ENCODE measurements around the gene NAGLU. TPM values are rescaled to one million over a fixed set of nuclear protein-coding genes. Genes with fewer than 3 reads are reported as not detected.

NAGLU gene
- total and polyA plus RNA-seq, 2 of the 13 experiments (the other 11 are each of a cell fraction or from before 2014, with no cell fraction given): 28.2 to 40.1 TPM

DNA sequence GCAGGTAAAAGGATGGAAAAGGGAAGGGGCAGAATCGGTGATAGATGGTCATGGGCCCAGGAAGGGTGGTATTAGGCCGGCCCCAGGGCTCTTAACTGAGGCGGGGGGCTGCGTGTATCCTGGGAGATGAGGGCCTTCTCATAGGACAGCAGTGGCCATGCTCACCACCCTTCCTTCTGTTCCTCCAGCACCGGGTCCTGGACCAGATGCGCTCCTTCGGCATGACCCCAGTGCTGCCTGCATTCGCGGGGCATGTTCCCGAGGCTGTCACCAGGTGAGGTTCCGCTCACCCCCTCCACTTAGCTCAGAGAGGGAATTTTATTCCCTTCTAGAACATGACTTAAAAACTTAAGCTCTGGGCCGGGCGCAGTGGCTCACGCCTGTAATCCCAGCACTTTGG is 2.4 kb downstream of the NAGLU start (continued):
- TF ChIP-seq, protein P1, sequence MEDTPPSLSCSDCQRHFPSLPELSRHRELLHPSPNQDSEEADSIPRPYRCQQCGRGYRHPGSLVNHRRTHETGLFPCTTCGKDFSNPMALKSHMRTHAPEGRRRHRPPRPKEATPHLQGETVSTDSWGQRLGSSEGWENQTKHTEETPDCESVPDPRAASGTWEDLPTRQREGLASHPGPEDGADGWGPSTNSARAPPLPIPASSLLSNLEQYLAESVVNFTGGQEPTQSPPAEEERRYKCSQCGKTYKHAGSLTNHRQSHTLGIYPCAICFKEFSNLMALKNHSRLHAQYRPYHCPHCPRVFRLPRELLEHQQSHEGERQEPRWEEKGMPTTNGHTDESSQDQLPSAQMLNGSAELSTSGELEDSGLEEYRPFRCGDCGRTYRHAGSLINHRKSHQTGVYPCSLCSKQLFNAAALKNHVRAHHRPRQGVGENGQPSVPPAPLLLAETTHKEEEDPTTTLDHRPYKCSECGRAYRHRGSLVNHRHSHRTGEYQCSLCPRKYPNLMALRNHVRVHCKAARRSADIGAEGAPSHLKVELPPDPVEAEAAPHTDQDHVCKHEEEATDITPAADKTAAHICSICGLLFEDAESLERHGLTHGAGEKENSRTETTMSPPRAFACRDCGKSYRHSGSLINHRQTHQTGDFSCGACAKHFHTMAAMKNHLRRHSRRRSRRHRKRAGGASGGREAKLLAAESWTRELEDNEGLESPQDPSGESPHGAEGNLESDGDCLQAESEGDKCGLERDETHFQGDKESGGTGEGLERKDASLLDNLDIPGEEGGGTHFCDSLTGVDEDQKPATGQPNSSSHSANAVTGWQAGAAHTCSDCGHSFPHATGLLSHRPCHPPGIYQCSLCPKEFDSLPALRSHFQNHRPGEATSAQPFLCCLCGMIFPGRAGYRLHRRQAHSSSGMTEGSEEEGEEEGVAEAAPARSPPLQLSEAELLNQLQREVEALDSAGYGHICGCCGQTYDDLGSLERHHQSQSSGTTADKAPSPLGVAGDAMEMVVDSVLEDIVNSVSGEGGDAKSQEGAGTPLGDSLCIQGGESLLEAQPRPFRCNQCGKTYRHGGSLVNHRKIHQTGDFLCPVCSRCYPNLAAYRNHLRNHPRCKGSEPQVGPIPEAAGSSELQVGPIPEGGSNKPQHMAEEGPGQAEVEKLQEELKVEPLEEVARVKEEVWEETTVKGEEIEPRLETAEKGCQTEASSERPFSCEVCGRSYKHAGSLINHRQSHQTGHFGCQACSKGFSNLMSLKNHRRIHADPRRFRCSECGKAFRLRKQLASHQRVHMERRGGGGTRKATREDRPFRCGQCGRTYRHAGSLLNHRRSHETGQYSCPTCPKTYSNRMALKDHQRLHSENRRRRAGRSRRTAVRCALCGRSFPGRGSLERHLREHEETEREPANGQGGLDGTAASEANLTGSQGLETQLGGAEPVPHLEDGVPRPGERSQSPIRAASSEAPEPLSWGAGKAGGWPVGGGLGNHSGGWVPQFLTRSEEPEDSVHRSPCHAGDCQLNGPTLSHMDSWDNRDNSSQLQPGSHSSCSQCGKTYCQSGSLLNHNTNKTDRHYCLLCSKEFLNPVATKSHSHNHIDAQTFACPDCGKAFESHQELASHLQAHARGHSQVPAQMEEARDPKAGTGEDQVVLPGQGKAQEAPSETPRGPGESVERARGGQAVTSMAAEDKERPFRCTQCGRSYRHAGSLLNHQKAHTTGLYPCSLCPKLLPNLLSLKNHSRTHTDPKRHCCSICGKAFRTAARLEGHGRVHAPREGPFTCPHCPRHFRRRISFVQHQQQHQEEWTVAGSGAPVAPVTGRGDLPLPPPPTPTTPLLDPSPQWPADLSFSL (CRISPR knock-in tag; IDR thresholded peaks at IDR 0.05): no peak
- TF ChIP-seq AGO2 (optimal IDR thresholded peaks at IDR 0.05; ENCODE audit: low read depth, low read length) (peak; percentile 54), DPF2 (CRISPR knock-in tag; IDR thresholded peaks at IDR 0.05; ENCODE audit: borderline replicate concordance, low read depth) (no peak), KDM1A (CRISPR knock-in tag; IDR thresholded peaks at IDR 0.05) (no peak)
- TF ChIP-seq, protein P2, sequence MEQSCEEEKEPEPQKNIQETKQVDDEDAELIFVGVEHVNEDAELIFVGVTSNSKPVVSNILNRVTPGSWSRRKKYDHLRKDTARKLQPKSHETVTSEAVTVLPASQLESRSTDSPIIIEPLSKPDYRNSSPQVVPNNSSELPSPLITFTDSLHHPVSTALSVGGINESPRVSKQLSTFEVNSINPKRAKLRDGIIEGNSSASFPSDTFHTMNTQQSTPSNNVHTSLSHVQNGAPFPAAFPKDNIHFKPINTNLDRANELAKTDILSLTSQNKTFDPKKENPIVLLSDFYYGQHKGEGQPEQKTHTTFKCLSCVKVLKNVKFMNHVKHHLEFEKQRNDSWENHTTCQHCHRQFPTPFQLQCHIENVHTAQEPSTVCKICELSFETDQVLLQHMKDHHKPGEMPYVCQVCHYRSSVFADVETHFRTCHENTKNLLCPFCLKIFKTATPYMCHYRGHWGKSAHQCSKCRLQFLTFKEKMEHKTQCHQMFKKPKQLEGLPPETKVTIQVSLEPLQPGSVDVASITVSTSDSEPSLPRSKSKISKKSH (CRISPR knock-in tag; IDR thresholded peaks at IDR 0.05; ENCODE audit: borderline replicate concordance): 0 out of 2 replicates have a peak, but pooled peaks have one; percentile 17

Data from HepG2 (cell line).